ENCODE data around the gene G6PC3.
"Not testable (repeated sequence)": the region's sequence is repeated elsewhere in the genome, so short reads cannot be mapped to it uniquely, and the experiment has no call there.

Gene G6PC3

DNA sequence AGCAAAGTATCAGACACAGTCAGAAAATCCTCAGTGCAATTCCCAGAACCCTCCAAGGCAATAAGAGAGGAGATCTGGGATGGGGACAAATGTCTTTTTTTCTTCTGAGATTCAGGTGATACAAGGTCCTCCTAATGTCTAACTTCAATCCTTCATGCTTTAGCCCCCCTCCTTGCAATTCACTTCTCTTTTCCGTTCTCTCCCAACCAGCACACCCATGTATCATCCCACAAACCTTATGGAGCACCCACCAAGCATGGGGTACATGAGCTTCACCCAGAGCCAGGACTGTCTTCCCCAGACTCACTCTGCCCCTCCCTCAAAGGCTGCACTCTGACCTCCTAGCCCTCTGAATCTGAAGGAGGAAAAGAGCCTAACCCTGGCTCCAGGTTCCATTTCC is 42.8 kb downstream of the G6PC3 start:
- FAIRE-seq (no peak), DNase-seq (ENCODE audit: insufficient read length, low spot score) (no peak)
- TF ChIP-seq POLR2A (IDR thresholded peaks at IDR 0.05; ENCODE audit: low read depth, low read length): no peak

DNA sequence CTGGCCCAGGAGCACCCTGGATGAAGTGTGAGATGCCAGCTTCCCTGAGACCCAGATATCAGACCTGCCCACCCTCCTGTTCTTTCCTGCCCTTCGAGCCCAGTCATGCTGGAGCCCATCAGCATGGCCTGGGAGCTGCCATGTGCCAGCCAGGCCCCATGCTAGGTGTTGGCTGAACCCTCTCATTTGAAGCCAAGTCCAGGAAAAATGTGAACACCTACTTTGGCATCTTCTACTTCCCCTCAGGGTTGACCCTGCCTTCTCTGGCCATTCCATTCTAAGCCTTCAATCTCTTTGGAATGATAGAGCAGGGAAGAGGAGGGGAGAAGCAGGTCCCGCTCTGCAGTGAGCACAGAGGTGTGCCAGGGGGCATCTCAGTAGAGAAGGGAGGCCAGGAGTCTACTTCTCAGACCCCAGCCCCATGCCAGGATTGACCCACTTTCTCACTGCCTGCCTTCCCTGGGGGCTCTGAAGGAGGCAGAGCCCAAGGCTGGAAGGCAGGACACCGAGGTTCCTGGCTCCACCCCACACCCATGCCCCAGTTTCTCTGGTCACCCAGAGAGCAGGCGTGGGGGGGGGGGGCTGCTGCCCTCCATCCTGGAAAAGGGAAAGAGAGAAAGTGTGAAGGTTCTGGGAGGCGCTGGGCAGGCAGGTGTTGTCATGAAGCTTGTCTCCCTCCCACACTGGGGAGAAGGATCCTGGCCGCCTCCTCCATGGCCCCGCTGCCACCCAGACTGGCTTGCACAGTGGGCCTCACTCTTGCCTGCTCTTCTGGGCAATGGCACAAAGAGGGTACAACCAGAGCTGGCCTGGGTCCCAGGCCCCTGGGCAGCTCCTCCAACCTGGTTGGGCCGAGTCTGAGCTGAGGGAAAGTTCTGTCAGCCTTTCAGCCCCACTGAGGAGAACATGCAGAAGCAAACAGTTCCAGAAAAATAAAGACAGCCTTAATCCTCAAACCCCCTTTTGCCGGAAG is 43.6 kb downstream of the G6PC3 start:
- FAIRE-seq (no peak), DNase-seq (ENCODE audit: insufficient read length, low spot score) (no peak)
- TF ChIP-seq POLR2A (IDR thresholded peaks at IDR 0.05; ENCODE audit: low read depth, low read length): no peak

GRCh38 chr17:44115585-44116415 is 45.3 kb downstream of the G6PC3 start:
- TF ChIP-seq POLR2A (IDR thresholded peaks at IDR 0.05; ENCODE audit: low read depth, low read length): no peak
- no peak for FAIRE-seq
- no peak for DNase-seq (ENCODE audit: insufficient read length, low spot score)

DNA sequence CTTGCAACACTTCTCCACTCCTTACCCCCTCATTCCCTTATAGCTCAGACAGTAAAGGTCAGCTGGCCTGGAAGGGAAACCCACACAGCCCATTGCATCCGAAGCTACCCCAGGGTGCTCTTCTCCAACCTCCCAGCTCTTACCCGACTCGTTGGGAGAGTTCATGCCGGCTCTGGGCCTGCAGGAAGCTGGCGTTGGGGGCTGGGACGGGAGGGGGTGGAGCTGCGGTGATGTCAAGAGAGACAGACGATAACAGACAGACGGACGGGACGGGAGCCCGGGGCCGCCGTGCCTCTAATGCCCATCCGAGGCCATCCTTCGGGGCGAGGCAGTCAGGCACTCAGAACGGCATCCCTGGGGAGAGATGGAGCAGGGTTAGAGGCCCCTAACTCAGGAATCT is 46.8 kb downstream of the G6PC3 start:
- FAIRE-seq (no peak), DNase-seq (ENCODE audit: insufficient read length, low spot score) (no peak)
- TF ChIP-seq POLR2A (IDR thresholded peaks at IDR 0.05; ENCODE audit: low read depth, low read length): no peak

DNA sequence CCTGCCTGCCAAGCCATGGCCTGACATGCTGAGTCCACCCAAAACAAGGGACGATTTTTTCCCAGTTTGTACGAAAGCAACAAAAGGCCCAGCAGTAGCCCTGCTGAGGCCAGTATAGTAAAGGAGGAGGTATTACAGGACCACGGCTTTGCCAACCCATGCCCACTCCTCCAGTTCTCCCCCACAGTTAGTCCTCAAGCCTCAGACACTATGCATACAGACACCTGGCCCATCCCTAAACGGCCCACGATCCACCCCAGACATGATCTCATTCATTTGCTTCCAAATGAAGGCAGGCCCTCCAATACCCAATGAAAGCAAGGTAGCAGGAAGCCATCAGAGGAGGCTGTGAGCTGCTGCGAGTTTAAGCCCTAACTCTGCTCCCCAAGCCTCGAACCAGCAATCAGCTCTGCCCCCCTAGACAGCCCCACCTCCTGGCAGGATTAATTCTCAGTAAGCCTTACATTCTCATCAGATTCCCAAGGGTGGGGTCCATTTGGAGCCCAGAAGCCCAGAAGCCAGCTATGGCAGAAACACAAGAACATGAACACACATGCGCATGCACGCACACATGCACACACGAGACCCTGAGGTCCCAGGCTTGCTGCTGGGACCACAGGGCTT is 48.0 kb downstream of the G6PC3 start:
- TF ChIP-seq POLR2A (IDR thresholded peaks at IDR 0.05; ENCODE audit: low read depth, low read length): no peak
- FAIRE-seq: no peak
- no peak for DNase-seq (ENCODE audit: insufficient read length, low spot score)

DNA sequence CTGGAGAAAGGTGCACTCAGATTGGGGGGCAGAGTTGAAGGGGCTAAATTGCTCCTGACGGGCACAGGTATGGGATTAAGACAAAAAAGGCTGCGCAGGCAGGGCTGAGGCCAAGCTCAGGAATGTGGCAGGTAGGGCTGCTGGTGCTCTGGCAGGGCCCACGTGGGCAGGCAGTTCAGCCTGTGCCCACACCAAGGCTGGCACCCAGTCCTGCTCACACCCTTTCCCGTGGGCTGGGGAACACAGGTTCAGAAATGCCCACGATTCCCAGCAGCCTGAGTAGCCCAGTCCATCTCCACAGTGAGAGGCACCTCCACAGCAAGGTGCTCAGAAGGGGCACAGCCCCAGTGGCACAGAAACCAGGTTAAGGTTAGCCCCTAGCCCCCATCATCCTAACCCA is 48.5 kb downstream of the G6PC3 start:
- no peak for TF ChIP-seq POLR2A (IDR thresholded peaks at IDR 0.05; ENCODE audit: low read depth, low read length)
- no peak for DNase-seq (ENCODE audit: insufficient read length, low spot score)
- FAIRE-seq: no peak

- FAIRE-seq: no peak
- no peak for DNase-seq (ENCODE audit: insufficient read length, low spot score)
- no peak for TF ChIP-seq POLR2A (IDR thresholded peaks at IDR 0.05; ENCODE audit: low read depth, low read length)
Measured at GRCh38 chr17:44119798-44120197, 49.3 kb downstream of the G6PC3 start.

- DNase-seq (ENCODE audit: insufficient read length, low spot score); FAIRE-seq: not testable (repeated sequence)
Measured at GRCh38 chr17:44120281-44120680, 49.7 kb downstream of the G6PC3 start.

GRCh38 chr17:44120851-44121605 is 50.5 kb downstream of the G6PC3 start:
- no peak for DNase-seq (ENCODE audit: insufficient read length, low spot score)
- no peak for TF ChIP-seq POLR2A (IDR thresholded peaks at IDR 0.05; ENCODE audit: low read depth, low read length)
- FAIRE-seq: no peak

DNA sequence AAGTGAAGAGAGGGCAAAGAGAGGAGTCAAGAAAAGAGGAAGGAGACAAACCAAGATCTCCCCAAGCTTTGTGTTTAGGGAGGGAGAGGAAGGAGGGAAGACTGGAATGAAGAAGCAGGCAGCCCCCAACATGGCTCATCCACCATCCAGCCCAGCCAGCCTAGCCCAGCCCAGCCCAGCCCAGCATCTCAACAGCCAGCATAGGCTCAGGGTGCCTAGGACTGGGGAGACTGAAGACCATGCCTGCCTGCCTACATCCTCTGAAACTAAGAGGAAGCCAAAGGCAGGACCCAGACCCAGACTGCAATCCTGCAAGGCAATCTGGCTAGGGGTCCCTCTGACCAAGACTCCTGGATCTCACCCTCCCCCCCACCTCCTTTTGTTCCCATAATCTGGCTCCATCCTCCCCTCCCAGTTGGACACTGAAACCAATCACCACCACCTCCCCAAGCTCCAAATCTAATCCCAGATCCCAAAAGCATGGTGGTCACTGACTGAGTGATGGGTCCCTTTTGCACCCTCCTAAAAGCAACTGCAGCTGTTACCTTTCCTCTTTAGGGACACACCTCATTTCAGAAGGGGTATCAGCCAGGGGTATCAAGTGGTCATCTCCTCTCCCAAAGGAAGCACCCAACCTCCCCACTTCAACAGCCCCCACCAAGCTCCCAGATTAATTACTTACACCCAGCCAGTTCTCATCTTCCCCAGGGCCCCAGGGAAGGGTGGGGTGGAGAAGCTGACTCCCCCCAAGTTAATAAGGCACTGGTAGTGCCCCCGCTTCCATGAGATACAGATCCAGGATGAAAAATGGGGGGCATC is 51.7 kb downstream of the G6PC3 start:
- DNase-seq (ENCODE audit: insufficient read length, low spot score): no peak
- no peak for TF ChIP-seq POLR2A (IDR thresholded peaks at IDR 0.05; ENCODE audit: low read depth, low read length)

DNA sequence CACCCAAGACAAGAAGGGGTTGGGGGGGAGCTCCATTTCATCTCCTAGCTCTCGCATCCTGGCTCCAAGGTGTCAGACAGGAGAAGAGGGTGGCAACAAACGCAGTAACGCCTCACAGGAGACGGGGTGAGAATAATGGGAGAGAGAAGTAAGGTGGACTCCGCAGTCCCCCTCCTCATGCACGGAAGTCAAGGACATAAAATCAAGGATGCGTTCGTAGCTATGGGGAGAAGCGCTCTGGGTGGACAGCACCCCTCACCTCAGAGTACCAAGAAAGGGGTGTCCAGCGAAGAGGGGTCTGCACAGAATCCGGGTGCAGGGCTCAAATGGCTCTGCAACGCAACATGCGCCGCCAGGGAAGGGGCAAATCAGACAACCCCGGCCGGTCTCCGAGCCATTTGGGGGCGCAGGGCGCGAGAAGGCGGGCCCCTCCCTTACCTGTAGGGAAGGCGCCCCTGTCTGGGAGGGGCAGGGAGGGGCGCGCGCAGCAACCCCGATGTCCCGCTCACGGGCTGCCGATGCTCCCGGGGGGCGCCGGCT is 52.4 kb downstream of the G6PC3 start:
- DNase-seq (ENCODE audit: insufficient read length, low spot score) (no peak), FAIRE-seq (no peak)
- TF ChIP-seq POLR2A (IDR thresholded peaks at IDR 0.05; ENCODE audit: low read depth, low read length): no peak

More for the DNA sequence above, 51.7 kb downstream of the G6PC3 start:
- FAIRE-seq: no peak

- DNase-seq (ENCODE audit: insufficient read length, low spot score) (peak; percentile 89), FAIRE-seq (no peak)
- peak; percentile 47; the same call in 1 of the 2 replicates for TF ChIP-seq POLR2A (IDR thresholded peaks at IDR 0.05; ENCODE audit: low read depth, low read length)
Measured at GRCh38 chr17:44123356-44124117, 53.0 kb downstream of the G6PC3 start, which contains the start of gene HDAC5. Gene HDAC5, minus strand, starts transcription at chr17:44123641. Its CDS starts 6,126 bp downstream, at chr17:44117515.
